ENCODE data around the gene HMHB1. TPM values are rescaled to one million over a fixed set of nuclear protein-coding genes. Genes with fewer than 3 reads are reported as not detected.
A peak's percentile ranks its signal among the peaks of the same experiment; 100 is the strongest.
"Not testable (repeated sequence)": the region's sequence is repeated elsewhere in the genome, so short reads cannot be mapped to it uniquely, and the experiment has no call there.

Gene HMHB1
- total RNA-seq, 1 experiment from 2014 or later: not detected

DNA sequence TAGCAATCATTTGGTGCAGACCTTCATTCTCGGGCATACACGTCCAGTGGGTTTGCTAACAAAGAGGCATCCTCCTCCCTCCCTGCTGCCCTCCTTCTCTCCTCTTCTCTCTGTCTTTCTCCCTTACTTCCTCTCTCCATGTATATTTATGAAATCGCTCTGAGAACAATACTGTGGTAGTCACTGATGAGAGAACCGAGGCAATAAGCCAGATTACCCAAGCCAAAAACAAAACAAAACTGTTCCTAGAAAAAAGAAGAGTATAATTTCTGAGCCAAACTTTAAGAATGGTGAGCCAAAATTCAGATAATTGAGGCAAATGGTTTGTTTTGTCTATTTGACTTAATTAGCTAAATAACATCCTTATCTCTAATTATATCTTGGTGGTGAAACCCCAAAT is 15.8 kb upstream of the HMHB1 start:
- in situ Hi-C loops (cut with HindIII; ENCODE audit: low pct_unique_long_range_greater_than_20kb, low sequenced_read_pairs): no loop called here

DNA sequence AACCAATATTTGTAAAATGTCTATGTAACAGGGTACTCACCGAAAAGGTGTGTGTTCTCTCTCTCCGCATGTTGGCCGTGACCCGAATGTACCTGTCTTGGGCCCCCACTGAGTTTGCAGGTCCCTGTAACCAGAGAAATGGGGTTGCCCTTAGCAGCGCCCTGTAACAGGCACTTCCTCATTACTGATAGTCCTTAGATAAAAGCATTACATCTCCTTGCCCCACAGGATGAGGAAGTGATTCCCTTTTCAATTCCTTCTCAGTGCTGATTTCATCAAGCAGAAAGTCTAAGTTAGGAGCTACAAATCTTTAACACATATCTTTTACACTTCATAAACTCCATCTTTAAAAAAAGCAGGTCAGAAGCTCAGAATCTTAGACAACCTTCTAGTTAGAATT is 15.2 kb upstream of the HMHB1 start:
- no peak for DNase-seq (ENCODE audit: low read depth)
- in situ Hi-C loops (cut with HindIII; ENCODE audit: low pct_unique_long_range_greater_than_20kb, low sequenced_read_pairs): no loop called here

More for the DNA sequence above, 15.8 kb upstream of the HMHB1 start:
- DNase-seq (ENCODE audit: low read depth): no peak

DNA sequence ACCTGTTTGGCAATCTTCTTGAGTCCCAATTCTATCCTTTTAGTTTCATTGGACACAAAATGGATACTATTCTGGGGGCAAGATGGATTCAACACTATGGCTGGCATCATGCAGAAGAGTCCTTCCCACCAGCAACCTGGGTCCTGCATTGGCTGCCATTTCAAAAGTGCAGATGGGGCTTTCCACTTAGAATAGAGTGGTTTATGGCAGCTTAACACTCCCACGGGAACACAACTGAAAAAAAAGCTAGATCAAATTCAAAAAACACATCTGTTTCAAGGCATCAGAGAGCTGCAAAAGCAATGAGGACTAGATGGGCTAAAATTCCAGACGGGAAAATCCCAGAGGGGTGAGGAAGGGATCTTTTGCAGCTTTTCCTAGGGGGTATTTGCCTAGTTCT is 11.2 kb upstream of the HMHB1 start:
- no peak for DNase-seq (ENCODE audit: low read depth)
- in situ Hi-C loops (cut with HindIII; ENCODE audit: low pct_unique_long_range_greater_than_20kb, low sequenced_read_pairs): no loop called here

DNA sequence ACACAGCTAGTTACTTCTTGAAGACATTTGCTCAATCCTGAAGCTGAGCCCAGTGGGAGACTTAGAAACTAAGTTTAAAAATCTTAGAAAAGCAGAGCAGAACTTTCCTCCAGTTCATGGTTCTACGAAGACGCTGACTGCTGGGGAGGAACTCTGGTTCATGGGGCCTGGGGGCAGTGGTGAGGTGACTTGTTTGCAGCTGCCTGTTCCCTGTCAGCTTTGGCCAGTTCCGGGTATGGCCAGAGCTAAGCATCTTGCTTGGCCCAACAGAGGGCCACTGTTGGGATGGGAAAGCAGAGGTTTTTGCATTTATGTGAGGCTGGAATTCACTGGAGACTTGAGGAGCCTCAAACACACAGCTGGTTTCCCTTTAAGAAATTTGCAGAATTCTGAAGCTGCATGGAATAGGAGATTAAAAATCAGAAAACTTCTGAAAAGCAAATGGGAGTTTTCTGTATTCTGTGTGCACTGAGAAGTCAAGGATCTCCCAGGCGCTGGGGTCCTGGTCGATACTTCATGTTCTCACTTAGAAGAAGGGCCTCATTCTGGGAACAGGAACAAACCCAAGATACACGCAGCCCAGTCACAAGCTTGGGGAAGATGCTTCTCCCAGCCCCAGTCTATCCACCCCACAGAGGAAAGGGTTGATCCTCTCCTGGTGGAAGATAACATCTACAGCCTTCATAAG is 10.6 kb upstream of the HMHB1 start:
- in situ Hi-C loops (cut with HindIII; ENCODE audit: low pct_unique_long_range_greater_than_20kb, low sequenced_read_pairs): no loop called here

DNA sequence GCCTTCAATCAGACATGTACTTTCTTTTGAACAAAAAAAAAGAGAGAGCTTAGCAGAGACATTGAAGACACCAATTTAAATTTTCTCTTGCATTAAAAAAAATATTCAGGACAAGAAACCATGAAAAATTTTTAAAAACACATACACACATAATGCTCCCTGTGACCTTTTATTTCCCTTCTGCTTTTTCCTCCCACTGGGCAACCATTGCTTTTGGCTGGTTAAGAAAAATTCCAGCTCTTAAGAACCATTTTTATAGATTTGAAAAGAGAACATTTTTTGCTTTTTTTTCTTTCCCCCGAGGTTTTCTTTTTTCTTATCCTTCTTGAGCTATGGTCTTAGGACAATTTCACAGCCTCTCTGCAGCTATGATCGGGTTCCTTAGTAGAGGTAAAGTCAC is 6.1 kb upstream of the HMHB1 start:
- in situ Hi-C loops (cut with HindIII; ENCODE audit: low pct_unique_long_range_greater_than_20kb, low sequenced_read_pairs): no loop called here
- no peak for DNase-seq (ENCODE audit: low read depth)

More for the DNA sequence above, 10.6 kb upstream of the HMHB1 start:
- no peak for DNase-seq (ENCODE audit: low read depth)

DNA sequence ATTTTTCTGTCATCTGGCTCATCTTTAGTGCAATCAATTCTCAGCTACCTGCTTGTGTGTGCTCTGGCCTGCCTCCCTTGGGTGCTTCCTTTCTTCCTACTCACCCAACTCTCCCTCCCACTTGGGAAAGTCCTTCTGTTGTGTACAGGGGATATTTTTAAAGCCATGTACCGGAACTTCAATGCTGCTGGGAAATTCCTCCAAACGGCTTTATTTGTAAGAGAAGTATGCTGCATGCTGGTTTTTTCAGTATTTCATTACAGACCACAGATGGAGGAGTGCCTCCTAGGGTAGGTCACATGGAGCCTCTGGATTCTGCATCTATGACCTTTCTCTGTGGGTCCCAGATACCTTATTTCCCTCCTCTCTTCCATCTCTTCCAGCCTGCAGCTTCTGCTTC is 5.4 kb upstream of the HMHB1 start:
- DNase-seq (ENCODE audit: low read depth): no peak
- in situ Hi-C loops (cut with HindIII; ENCODE audit: low pct_unique_long_range_greater_than_20kb, low sequenced_read_pairs): no loop called here

DNA sequence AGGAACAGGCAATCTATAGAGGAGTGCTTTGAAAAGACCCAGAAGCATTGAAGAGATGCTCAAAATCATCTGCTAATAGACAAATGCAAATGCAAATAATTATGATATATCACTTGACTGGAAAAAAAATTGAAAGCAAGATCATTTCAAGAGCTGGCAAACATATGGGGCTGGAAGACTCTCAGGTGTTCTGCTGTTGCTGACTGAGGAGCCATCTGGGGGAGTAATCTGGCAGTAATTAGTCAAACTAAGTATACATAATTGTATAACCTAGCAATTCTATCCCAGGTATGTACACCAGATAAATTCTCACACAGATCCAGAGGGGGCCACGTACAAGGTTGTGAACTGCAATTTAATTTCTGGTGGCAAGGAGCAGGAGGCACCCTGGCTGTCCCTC is 4.6 kb upstream of the HMHB1 start:
- in situ Hi-C loops (cut with HindIII; ENCODE audit: low pct_unique_long_range_greater_than_20kb, low sequenced_read_pairs): no loop called here
- no peak for DNase-seq (ENCODE audit: low read depth)

DNA sequence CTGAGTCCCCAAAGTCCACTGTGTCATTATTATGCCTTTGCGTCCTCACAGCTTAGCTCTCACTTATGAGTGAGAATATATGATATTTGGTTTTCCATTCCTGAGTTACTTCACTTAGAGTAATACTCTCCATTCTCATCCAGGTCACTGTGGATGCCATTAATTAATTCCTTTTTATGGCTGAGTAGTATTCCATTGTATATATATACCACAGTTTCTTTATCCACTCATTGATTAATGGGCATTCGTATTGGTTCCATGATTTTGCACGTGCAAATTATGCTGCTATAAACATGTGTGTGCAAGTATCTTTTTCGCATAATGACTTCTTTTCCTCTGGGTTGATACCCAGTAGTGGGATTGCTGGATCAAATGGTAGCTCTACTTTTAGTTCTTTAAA is 4.4 kb downstream of the HMHB1 start:
- DNase-seq (ENCODE audit: low read depth); in situ Hi-C loops (cut with HindIII; ENCODE audit: low pct_unique_long_range_greater_than_20kb, low sequenced_read_pairs): not testable (repeated sequence)

DNA sequence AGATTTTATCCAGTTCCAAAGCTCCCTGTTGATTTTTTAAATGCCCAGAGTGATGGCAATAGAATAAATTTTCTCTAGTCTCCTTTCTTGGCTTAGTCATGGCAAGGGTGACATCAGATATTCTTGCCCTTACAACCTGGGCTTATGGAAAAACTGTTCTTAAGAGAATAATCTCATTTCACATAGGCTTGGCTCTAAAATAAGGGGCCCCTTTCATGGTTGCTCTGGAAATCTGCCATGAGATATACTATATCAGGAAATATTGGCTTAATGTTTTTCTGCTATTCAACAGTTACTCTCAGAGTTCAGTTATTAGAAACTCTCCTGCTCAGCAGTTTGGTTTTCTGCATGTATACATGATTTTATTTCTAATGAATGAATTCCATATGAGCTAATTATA is 7.8 kb downstream of the HMHB1 start:
- in situ Hi-C loops (cut with HindIII; ENCODE audit: low pct_unique_long_range_greater_than_20kb, low sequenced_read_pairs): no loop called here
- no peak for DNase-seq (ENCODE audit: low read depth)

DNA sequence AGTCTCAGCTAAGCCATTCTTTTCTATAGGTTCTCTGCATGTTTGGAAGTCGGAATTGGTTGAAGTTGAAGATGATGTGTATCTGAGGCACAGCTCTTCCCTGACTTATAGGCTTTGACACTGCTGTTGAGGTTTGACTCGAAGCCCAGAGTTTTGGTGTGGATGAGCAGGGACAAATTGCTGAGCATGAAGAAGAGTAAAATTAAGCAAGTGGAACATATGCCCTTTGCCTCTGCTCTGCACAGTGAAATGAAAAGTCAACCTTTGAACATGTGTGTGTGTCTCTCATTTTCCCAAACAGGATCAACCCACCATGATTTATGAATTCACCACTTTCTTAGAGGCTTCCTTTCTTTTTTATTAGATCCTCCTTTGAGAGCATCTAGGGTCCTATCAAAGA is 8.5 kb downstream of the HMHB1 start:
- DNase-seq (ENCODE audit: low read depth): no peak
- in situ Hi-C loops (cut with HindIII; ENCODE audit: low pct_unique_long_range_greater_than_20kb, low sequenced_read_pairs): no loop called here

DNA sequence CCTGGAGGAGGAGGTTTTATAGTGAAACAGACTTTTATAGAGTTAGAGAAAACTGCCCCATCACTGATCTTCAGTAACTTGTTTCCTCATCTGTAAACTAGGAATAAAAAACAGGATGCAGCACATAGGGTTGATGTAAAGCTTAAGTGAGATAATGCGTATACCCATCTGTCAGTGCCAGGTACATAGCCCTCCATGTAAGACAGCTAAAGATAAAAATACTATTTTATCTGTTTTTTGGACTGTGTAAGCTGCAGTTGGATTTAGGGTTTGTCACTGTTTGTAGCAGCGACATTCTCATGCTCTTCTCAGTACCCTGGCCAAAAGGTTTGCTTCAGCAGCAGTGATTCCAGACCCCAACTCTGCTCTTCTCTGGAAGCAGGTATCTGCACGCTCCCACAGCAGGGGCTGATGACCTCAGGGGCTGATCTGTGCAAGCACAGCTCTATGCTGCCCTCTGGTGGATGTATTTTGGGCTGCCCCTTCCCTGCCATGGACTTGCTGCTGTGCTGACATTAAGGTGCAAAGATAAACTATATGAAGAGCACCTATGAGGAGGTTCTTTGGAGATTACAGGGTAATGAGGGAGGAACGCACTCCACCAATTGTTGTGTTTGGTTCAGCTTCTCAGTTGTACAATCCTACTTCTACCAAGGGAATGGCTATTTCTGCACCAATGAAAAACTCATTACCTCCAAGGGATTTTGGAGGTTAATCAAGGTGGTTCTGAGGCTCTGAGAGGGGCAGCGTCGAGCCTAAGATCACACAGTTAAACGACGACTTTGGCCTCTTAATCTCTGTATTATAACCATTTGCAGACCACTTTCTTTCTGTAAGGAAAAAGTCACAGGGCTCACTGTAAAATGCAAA is 13.1 kb downstream of the HMHB1 start:
- peak; percentile 58 for DNase-seq (ENCODE audit: low read depth)
- in situ Hi-C loops (cut with HindIII; ENCODE audit: low pct_unique_long_range_greater_than_20kb, low sequenced_read_pairs): no loop called here

DNA sequence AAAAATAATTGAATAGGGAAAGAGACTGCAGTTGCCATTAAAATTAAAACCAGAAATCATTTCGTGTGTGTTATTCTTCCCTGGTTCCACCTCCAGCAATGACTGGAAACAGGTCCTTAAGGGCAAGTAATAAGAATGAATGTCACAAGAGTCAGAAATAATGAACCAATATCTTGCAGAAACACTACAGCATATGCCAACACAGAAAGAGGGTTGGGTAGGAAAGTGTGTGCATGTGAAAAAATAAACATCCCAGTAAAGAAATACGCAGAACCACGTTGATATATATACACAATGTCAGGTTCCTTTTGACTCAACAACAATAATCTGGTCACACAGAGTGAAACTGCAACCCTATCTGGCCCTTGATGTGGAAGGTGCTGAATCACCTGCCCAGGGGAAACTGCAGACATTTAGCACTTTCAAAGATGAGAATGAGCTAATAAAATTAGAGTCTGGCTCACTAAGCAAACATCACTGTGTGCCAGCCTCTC is 15.0 kb downstream of the HMHB1 start:
- DNase-seq (ENCODE audit: low read depth): peak; percentile 42
- in situ Hi-C loops (cut with HindIII; ENCODE audit: low pct_unique_long_range_greater_than_20kb, low sequenced_read_pairs): no loop called here

DNA sequence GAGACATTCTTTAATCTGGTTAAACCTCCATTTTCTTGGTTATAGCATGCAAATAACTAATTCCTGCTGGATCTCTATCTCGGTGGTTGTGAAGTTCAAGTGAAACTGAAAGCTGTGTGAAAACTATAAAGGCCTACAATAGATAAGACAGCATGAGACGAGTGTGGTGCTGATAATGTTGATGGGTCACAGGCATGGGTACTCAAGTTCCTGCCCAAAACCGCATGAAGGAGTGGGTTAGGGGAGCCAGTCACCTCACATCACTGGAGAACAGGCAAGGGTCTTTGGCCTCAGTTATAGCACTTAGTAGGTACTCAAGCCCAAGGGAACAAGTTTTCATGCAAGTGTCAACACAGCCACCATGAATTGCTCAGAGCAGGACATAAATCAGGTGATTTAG is 16.7 kb downstream of the HMHB1 start:
- no peak for DNase-seq (ENCODE audit: low read depth)
- in situ Hi-C loops (cut with HindIII; ENCODE audit: low pct_unique_long_range_greater_than_20kb, low sequenced_read_pairs): no loop called here

DNA sequence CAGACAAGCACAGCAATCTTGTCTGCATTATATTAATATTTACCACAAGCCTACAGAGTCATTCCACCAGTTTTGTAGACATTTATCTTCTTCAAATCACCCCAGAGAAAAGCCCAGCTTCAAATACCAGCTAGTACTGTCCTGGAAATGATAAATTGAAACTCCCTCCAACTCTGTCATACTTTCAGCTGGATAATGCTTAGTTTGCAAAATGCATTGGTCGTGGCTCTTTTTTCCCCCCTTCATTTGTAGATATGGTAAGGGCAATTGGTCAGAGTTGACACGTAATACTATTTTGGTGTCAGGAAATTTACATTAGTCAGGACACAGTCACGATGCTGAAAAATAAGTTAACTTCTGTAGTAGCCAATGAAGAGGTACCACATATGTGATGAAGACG is 21.2 kb downstream of the HMHB1 start:
- in situ Hi-C loops (cut with HindIII; ENCODE audit: low pct_unique_long_range_greater_than_20kb, low sequenced_read_pairs): no loop called here
- DNase-seq (ENCODE audit: low read depth): no peak

DNA sequence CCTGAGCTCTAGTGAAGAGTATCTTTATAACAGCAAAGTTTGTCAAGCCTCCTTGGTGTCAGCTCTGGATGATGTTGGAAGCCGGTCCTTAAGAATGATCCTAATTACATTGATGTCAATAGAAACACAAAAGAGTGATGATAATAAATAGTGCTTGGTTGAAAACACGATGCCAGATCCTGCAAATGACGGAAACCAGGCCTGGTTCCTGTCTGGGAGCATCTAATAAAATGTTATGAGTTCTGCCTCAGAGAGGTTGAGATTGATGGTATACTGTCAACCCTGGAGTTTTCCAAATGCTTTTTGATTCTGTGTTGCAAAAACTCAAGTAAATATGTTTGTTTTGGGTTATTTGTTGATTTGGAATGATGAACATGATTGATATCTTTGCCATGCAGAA is 23.3 kb downstream of the HMHB1 start:
- in situ Hi-C loops (cut with HindIII; ENCODE audit: low pct_unique_long_range_greater_than_20kb, low sequenced_read_pairs): no loop called here
- no peak for DNase-seq (ENCODE audit: low read depth)

DNA sequence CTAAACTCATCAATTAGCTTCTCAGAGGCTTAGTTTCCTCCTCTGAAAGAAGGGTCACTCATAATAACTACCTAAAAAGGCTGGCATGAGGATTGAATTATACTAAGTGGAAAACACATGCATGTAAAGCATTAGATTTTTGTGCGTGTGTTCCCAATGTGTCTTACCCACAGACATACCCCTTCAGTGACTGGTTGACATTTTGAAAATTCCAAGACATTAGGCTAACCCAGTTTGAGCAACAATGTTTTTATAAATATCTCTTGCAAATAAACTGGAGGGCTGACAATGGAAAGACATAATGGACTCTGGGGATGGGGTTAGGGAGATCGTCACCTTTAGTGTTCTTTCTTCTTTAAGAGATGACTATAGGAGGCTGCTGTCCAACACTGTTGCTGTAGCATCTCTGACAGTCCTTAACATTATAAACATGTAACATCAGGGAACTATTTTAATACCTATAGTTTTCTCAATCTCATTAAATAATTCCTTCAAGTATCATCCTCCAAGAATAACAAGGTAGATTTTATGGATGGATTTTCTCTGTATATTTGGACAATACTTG is 24.3 kb downstream of the HMHB1 start:
- no peak for DNase-seq (ENCODE audit: low read depth)
- in situ Hi-C loops (cut with HindIII; ENCODE audit: low pct_unique_long_range_greater_than_20kb, low sequenced_read_pairs): no loop called here

DNA sequence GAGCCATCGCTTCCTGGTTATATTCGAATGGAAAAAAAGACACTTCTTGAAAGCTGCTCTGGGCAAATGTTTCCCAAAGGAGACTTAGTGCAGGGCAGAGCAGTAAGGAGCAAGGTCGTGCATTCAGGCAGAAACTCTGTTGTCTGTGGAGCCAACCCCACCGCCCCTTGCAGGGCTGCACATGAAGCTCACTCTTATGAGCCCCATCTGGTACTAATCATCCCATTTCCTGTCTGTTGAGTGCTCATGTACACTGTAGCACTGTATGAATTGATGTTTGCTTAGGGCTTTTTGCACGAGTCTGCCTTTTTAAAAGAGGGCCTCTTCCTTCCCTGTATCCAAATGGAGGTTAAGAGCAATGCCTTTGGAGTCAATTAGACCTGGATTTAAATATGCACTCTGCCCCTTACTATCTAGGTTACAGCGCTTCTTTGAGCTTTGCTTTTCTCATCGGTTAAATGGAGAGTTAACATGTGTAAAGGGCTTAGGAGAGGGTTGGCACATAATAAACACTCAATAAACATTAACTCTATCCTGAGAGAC is 25.4 kb downstream of the HMHB1 start:
- in situ Hi-C loops (cut with HindIII; ENCODE audit: low pct_unique_long_range_greater_than_20kb, low sequenced_read_pairs): no loop called here
- DNase-seq (ENCODE audit: low read depth): no peak

DNA sequence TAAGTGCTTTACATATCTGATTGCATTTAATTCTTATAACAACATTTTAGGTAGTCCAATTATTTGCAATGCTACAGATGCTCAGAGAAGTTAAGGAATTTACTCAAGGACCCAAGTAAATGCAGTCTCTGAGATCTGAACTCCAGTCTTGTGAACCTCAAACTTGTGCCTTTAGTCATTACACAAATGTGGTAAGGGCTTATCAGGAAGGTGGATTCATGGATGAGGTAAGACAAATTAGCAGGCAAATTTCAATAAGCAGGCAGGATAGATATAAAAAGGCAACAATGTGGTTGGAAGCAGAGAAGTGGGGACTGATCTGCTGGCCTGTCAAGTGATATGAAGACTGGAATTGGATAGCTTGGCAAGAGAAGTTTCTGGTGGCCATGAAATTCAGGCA is 29.5 kb downstream of the HMHB1 start:
- in situ Hi-C loops (cut with HindIII; ENCODE audit: low pct_unique_long_range_greater_than_20kb, low sequenced_read_pairs): no loop called here
- DNase-seq (ENCODE audit: low read depth): no peak

DNA sequence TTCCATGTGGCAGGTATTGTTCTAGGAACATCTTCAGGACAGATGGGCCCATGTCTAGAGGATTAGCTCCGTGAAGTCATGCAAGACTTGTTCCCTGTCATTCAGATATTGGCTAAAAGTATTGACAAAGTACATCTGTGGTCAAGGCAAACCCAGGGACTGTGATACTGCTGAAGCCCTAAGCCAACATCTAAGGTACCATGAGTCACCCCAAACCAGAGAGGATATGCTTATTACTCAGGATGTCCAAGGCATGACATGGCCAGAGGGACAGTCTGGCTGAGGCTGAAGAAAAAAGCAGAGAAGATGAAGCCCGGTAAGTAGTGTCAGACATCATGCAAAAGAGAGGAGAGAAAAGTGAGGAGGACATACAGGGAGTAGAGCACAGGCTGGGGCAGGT is 31.0 kb downstream of the HMHB1 start:
- in situ Hi-C loops (cut with HindIII; ENCODE audit: low pct_unique_long_range_greater_than_20kb, low sequenced_read_pairs): no loop called here
- no peak for DNase-seq (ENCODE audit: low read depth)

Measured in Caki2 (cell line).